ENCODE results near the gene FOXO3.
"Not testable (repeated sequence)": the region's sequence is repeated elsewhere in the genome, so short reads cannot be mapped to it uniquely, and the experiment has no call there.

The FOXO3 gene

GRCh38 chr6:108677357-108677756 lies 116.6 kb downstream of the FOXO3 start:
- Mint-ChIP-seq H3K9me3 (ENCODE audit: low read depth) (no peaks in the 10 kb centered on the region), H3K36me3 (peaks cover 13% of the 10 kb centered on the region), H3K4me3 (no peak overlapping the region), H3K4me1 (ENCODE audit: low read depth) (peaks cover 10% of the 10 kb centered on the region), H3K27me3 (no peaks in the 10 kb centered on the region), H3K27ac (no peak overlapping the region)

- Mint-ChIP-seq H3K27me3 (no peaks in the 10 kb centered on the region), H3K4me3 (no peak overlapping the region), H3K4me1 (ENCODE audit: low read depth) (peaks cover 10% of the 10 kb centered on the region), H3K36me3 (peaks cover 13% of the 10 kb centered on the region), H3K27ac (no peak overlapping the region), H3K9me3 (ENCODE audit: low read depth) (no peaks in the 10 kb centered on the region)
Observed at GRCh38 chr6:108677894-108678293, 117.2 kb downstream of the FOXO3 start.

- not testable (repeated sequence) for H3K9me3 Mint-ChIP-seq (ENCODE audit: low read depth); H3K27ac Mint-ChIP-seq; H3K4me3 Mint-ChIP-seq; H3K27me3 Mint-ChIP-seq
- peaks cover 11% of the 10 kb centered on the region for H3K4me1 Mint-ChIP-seq (ENCODE audit: low read depth)
- peaks cover 19% of the 10 kb centered on the region for H3K36me3 Mint-ChIP-seq
Observed at GRCh38 chr6:108680314-108680713, 119.6 kb downstream of the FOXO3 start.

- H3K4me3 Mint-ChIP-seq; H3K27ac Mint-ChIP-seq; H3K27me3 Mint-ChIP-seq; H3K9me3 Mint-ChIP-seq (ENCODE audit: low read depth); H3K4me1 Mint-ChIP-seq (ENCODE audit: low read depth): not testable (repeated sequence)
- H3K36me3 Mint-ChIP-seq, result peaks cover 18% of the 10 kb centered on the region
Observed at GRCh38 chr6:108681721-108682120, 121.0 kb downstream of the FOXO3 start.

- H3K27ac Mint-ChIP-seq; H3K27me3 Mint-ChIP-seq; H3K4me3 Mint-ChIP-seq; H3K9me3 Mint-ChIP-seq (ENCODE audit: low read depth); H3K4me1 Mint-ChIP-seq (ENCODE audit: low read depth): not testable (repeated sequence)
- peaks cover 18% of the 10 kb centered on the region for H3K36me3 Mint-ChIP-seq
Observed at GRCh38 chr6:108682383-108683119, 121.8 kb downstream of the FOXO3 start.

- H3K36me3 Mint-ChIP-seq, result peaks cover 18% of the 10 kb centered on the region
- H3K4me3 Mint-ChIP-seq; H3K9me3 Mint-ChIP-seq (ENCODE audit: low read depth); H3K27me3 Mint-ChIP-seq; H3K27ac Mint-ChIP-seq; H3K4me1 Mint-ChIP-seq (ENCODE audit: low read depth): not testable (repeated sequence)
Observed at GRCh38 chr6:108683976-108684375, 123.3 kb downstream of the FOXO3 start.

- H3K27ac Mint-ChIP-seq, result peak overlapping the region; percentile 29
- no peak overlapping the region for H3K4me3 Mint-ChIP-seq
Observed at GRCh38 chr6:108684771-108685329, 124.1 kb downstream of the FOXO3 start.

GRCh38 chr6:108685970-108686369 lies 125.3 kb downstream of the FOXO3 start:
- no peak overlapping the region for H3K27ac Mint-ChIP-seq
- no peaks in the 10 kb centered on the region for H3K9me3 Mint-ChIP-seq (ENCODE audit: low read depth)
- H3K4me1 Mint-ChIP-seq (ENCODE audit: low read depth), result peaks cover 11% of the 10 kb centered on the region
- H3K27me3 Mint-ChIP-seq, result no peaks in the 10 kb centered on the region
- H3K4me3 Mint-ChIP-seq, result no peak overlapping the region
- H3K36me3 Mint-ChIP-seq, result peaks cover 9% of the 10 kb centered on the region

More at GRCh38 chr6:108684771-108685329, 124.1 kb downstream of the FOXO3 start:
- H3K27me3 Mint-ChIP-seq, result no peaks in the 10 kb centered on the region
- H3K9me3 Mint-ChIP-seq (ENCODE audit: low read depth), result no peaks in the 10 kb centered on the region
- H3K4me1 Mint-ChIP-seq (ENCODE audit: low read depth), result peaks cover 10% of the 10 kb centered on the region
- peaks cover 13% of the 10 kb centered on the region for H3K36me3 Mint-ChIP-seq

GRCh38 chr6:108686896-108687295 lies 126.2 kb downstream of the FOXO3 start:
- peaks cover 11% of the 10 kb centered on the region for H3K4me1 Mint-ChIP-seq (ENCODE audit: low read depth)

GRCh38 chr6:108687921-108688320 lies 127.2 kb downstream of the FOXO3 start:
- H3K27me3 Mint-ChIP-seq, result no peaks in the 10 kb centered on the region
- no peak overlapping the region for H3K27ac Mint-ChIP-seq
- H3K9me3 Mint-ChIP-seq (ENCODE audit: low read depth), result no peaks in the 10 kb centered on the region
- no peak overlapping the region for H3K4me3 Mint-ChIP-seq
- H3K36me3 Mint-ChIP-seq, result peaks cover 6% of the 10 kb centered on the region
- H3K4me1 Mint-ChIP-seq (ENCODE audit: low read depth), result peaks cover 11% of the 10 kb centered on the region

More at GRCh38 chr6:108686896-108687295, 126.2 kb downstream of the FOXO3 start:
- H3K27ac Mint-ChIP-seq, result no peak overlapping the region
- no peak overlapping the region for H3K4me3 Mint-ChIP-seq
- H3K27me3 Mint-ChIP-seq, result no peaks in the 10 kb centered on the region
- H3K9me3 Mint-ChIP-seq (ENCODE audit: low read depth), result no peaks in the 10 kb centered on the region
- H3K36me3 Mint-ChIP-seq, result peaks cover 9% of the 10 kb centered on the region

- peaks cover 10% of the 10 kb centered on the region for H3K4me1 Mint-ChIP-seq (ENCODE audit: low read depth)
- H3K9me3 Mint-ChIP-seq (ENCODE audit: low read depth), result no peaks in the 10 kb centered on the region
- no peak overlapping the region for H3K27ac Mint-ChIP-seq
- H3K27me3 Mint-ChIP-seq, result no peaks in the 10 kb centered on the region
- no peak overlapping the region for H3K4me3 Mint-ChIP-seq
- H3K36me3 Mint-ChIP-seq, result peaks cover 3% of the 10 kb centered on the region
Observed at GRCh38 chr6:108689272-108690161, 128.8 kb downstream of the FOXO3 start.

- no peaks in the 10 kb centered on the region for H3K27me3 Mint-ChIP-seq
- no peak overlapping the region for H3K27ac Mint-ChIP-seq
- H3K4me1 Mint-ChIP-seq (ENCODE audit: low read depth), result peaks cover 3% of the 10 kb centered on the region
- no peaks in the 10 kb centered on the region for H3K36me3 Mint-ChIP-seq
- no peaks in the 10 kb centered on the region for H3K9me3 Mint-ChIP-seq (ENCODE audit: low read depth)
- H3K4me3 Mint-ChIP-seq, result no peak overlapping the region
Observed at GRCh38 chr6:108690326-108691049, 129.8 kb downstream of the FOXO3 start.

GRCh38 chr6:108693430-108694154 lies 132.9 kb downstream of the FOXO3 start:
- Mint-ChIP-seq H3K36me3 (peaks cover 2% of the 10 kb centered on the region), H3K4me3 (no peak overlapping the region), H3K4me1 (ENCODE audit: low read depth) (peaks cover 1% of the 10 kb centered on the region), H3K27me3 (no peaks in the 10 kb centered on the region), H3K27ac (no peak overlapping the region), H3K9me3 (ENCODE audit: low read depth) (no peaks in the 10 kb centered on the region)

GRCh38 chr6:108694816-108695215 lies 134.1 kb downstream of the FOXO3 start:
- H3K4me3 Mint-ChIP-seq, result no peak overlapping the region
- H3K36me3 Mint-ChIP-seq, result peaks cover 2% of the 10 kb centered on the region
- H3K27ac Mint-ChIP-seq, result no peak overlapping the region
- H3K9me3 Mint-ChIP-seq (ENCODE audit: low read depth), result no peaks in the 10 kb centered on the region
- H3K27me3 Mint-ChIP-seq, result no peaks in the 10 kb centered on the region
- peaks cover 1% of the 10 kb centered on the region for H3K4me1 Mint-ChIP-seq (ENCODE audit: low read depth)
